Sigmoid colon (tissue), 3 donors: ENCODE results near the gene RNF208.

Experiments
- POLR2A ChIP-seq, 2 donors: fragments of 450-650 bp; IDR thresholded peaks; one replicate each; pipeline ENCODE4 v1.6.1; 2016; ENCODE audit warnings: antibody characterized with exemption in 2 of 2, mild to moderate bottlenecking in 2 of 2, moderate library complexity in 2 of 2
- TF ChIP-seq, protein P1 (sequence below), 4 experiments: fragments of 450-650 bp in 3 of 4; fragments of 200-600 bp in 1 of 4; IDR thresholded peaks; one replicate each; pipeline ENCODE4 v1.5.1; 2016 to 2019; ENCODE audit warnings: antibody characterized with exemption in 4 of 4, mild to moderate bottlenecking in 3 of 4, moderate library complexity in 2 of 4

DNA sequence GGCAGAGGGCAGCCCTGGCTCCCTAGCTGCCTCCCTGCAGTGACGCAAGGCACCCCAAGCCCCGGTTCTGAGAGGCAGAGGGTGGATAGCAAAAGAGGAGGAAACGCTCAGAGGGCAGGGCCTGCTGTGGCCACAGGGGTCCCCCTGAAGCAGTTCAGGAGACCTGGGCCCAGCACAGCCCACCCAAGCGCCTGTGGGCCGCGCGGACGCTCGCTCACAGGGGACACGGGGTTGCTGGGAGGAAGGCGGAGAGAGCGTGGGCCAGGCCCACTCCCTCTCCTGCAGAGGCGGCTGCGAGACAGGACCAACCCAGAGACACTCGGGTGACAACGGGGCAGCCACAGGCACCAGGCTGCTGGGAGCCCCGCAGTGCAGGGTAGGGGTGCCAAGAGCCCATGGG is 42.3 kb downstream of the RNF208 start:
- no peak for TF ChIP-seq POLR2A (IDR thresholded peaks at IDR 0.05)
- TF ChIP-seq, protein P1, sequence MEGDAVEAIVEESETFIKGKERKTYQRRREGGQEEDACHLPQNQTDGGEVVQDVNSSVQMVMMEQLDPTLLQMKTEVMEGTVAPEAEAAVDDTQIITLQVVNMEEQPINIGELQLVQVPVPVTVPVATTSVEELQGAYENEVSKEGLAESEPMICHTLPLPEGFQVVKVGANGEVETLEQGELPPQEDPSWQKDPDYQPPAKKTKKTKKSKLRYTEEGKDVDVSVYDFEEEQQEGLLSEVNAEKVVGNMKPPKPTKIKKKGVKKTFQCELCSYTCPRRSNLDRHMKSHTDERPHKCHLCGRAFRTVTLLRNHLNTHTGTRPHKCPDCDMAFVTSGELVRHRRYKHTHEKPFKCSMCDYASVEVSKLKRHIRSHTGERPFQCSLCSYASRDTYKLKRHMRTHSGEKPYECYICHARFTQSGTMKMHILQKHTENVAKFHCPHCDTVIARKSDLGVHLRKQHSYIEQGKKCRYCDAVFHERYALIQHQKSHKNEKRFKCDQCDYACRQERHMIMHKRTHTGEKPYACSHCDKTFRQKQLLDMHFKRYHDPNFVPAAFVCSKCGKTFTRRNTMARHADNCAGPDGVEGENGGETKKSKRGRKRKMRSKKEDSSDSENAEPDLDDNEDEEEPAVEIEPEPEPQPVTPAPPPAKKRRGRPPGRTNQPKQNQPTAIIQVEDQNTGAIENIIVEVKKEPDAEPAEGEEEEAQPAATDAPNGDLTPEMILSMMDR (IDR thresholded peaks at IDR 0.05) = no peak
